ENCODE data around the gene MEPE. TPM values are rescaled to one million over a fixed set of nuclear protein-coding genes. Genes with fewer than 3 reads are reported as not detected.

MEPE gene
- total RNA-seq, 3 donors from 2014 or later: not detected

DNA sequence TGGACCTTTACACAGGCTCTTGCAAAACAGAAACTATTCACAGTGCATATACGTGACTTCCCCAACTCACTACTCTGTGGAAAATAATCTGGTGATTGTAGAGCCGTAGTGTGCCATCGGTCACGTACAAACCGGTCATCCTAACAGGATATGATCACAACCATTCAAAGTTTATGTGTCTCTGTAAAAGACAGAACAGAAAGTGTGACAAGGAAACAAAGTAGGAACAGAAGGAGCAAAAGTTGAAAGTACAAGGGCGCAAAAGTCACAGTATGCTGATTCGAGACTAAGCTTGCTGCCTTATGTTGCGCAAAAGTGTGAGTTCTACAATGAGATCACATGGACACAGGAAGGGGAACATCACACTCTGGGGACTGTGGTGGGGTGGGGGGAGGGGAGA lies 18.6 kb downstream of the MEPE start:
- Histone ChIP-seq H3K4me1 (ENCODE audit: low read depth) (no peaks in the 10 kb centered on the region), H3K4me3 (no peak overlapping the region), H3K9me3 (no peaks in the 10 kb centered on the region), H3K36me3 (ENCODE audit: low read depth) (no peaks in the 10 kb centered on the region)
- ATAC-seq (peak; percentile 48), DNase-seq (peak in 1 of 3 donors; percentile 5)
- TF ChIP-seq, protein P1, sequence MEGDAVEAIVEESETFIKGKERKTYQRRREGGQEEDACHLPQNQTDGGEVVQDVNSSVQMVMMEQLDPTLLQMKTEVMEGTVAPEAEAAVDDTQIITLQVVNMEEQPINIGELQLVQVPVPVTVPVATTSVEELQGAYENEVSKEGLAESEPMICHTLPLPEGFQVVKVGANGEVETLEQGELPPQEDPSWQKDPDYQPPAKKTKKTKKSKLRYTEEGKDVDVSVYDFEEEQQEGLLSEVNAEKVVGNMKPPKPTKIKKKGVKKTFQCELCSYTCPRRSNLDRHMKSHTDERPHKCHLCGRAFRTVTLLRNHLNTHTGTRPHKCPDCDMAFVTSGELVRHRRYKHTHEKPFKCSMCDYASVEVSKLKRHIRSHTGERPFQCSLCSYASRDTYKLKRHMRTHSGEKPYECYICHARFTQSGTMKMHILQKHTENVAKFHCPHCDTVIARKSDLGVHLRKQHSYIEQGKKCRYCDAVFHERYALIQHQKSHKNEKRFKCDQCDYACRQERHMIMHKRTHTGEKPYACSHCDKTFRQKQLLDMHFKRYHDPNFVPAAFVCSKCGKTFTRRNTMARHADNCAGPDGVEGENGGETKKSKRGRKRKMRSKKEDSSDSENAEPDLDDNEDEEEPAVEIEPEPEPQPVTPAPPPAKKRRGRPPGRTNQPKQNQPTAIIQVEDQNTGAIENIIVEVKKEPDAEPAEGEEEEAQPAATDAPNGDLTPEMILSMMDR (IDR thresholded peaks at IDR 0.05): no peak
- intact Hi-C loops (cut with DNase I, micrococcal nuclease): loop anchor here (5.0 to 10.0 kb wide), 3 partner anchors 121 to 363 kb away; partner anchors contain the start of gene SPP1 (in 1 of the 2)

- DNase-seq (no peak), ATAC-seq (no peak)
- TF ChIP-seq, protein P1 (IDR thresholded peaks at IDR 0.05): no peak
- intact Hi-C loops (cut with DNase I, micrococcal nuclease): loop anchor here (5.0 to 10.0 kb wide), 3 partner anchors 120 to 363 kb away; partner anchors contain the start of gene SPP1 (in 1 of the 2)
- Histone ChIP-seq H3K36me3 (ENCODE audit: low read depth) (no peaks in the 10 kb centered on the region), H3K4me1 (ENCODE audit: low read depth) (no peaks in the 10 kb centered on the region), H3K4me3 (no peak overlapping the region), H3K9me3 (no peaks in the 10 kb centered on the region)
Observed at GRCh38 chr4:87851953-87852352, 19.2 kb downstream of the MEPE start.

GRCh38 chr4:87853108-87853507 lies 20.3 kb downstream of the MEPE start:
- TF ChIP-seq, protein P1 (IDR thresholded peaks at IDR 0.05): no peak
- Histone ChIP-seq H3K9me3 (no peaks in the 10 kb centered on the region), H3K4me1 (ENCODE audit: low read depth) (no peaks in the 10 kb centered on the region), H3K36me3 (ENCODE audit: low read depth) (no peaks in the 10 kb centered on the region), H3K4me3 (no peak overlapping the region)
- DNase-seq (peak in 1 of 3 donors; percentile 31), ATAC-seq (no peak)
- intact Hi-C loops (cut with DNase I, micrococcal nuclease): loop anchor here (5.0 to 10.0 kb wide), 3 partner anchors 119 to 362 kb away; partner anchors contain the start of gene SPP1 (in 1 of the 2)

DNA sequence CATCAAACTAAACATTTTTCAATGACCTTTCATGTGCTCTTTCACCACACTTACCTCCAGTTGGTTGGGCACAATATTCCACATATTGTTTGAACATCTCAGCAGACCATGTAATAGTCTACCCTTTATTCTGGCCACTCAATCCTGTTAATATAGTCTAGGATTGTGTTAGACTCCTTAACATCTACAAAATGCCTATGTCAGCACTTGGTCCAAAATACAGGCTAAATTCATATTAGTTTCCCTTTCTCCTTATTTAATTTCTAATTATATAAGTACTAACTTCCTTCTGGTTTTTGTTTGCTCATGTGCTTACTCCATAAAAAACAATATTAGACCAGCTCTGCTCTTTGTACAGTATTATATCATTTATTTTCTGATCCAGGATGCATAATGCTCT lies 21.1 kb downstream of the MEPE start:
- TF ChIP-seq, protein P1 (IDR thresholded peaks at IDR 0.05): no peak
- no peaks in the 10 kb centered on the region for H3K4me1 ChIP-seq (ENCODE audit: low read depth)
- no peak overlapping the region for H3K4me3 ChIP-seq
- ATAC-seq: no peak
- intact Hi-C loops (cut with DNase I, micrococcal nuclease): loop anchor here (5.0 to 10.0 kb wide), 3 partner anchors 118 to 361 kb away; partner anchors contain the start of gene SPP1 (in 1 of the 2)
- no peaks in the 10 kb centered on the region for H3K36me3 ChIP-seq (ENCODE audit: low read depth)
- DNase-seq: no peak
- H3K9me3 ChIP-seq: no peaks in the 10 kb centered on the region

GRCh38 chr4:87855559-87855958 lies 22.8 kb downstream of the MEPE start:
- no peak for DNase-seq
- Histone ChIP-seq H3K4me1 (ENCODE audit: low read depth) (no peaks in the 10 kb centered on the region), H3K9me3 (no peaks in the 10 kb centered on the region), H3K4me3 (no peak overlapping the region), H3K36me3 (ENCODE audit: low read depth) (no peaks in the 10 kb centered on the region)
- ATAC-seq: no peak
- intact Hi-C loops (cut with DNase I, micrococcal nuclease): loop anchor here (10.0 kb wide), 2 partner anchors 119 to 359 kb away; partner anchors contain the start of gene SPP1 (in 1 of the 2)
- TF ChIP-seq, protein P1 (IDR thresholded peaks at IDR 0.05): no peak
